ENCODE results near the gene WDFY1.
"Not testable (repeated sequence)": the region's sequence is repeated elsewhere in the genome, so short reads cannot be mapped to it uniquely, and the experiment has no call there.

Gene WDFY1

GRCh38 chr2:223884399-223884798, 60.7 kb downstream of the WDFY1 start:
- no peak overlapping the region for H3K4me3 ChIP-seq (ENCODE audit: low read depth, low read length)
- no peak for DNase-seq (ENCODE audit: low read depth)
- TF ChIP-seq, protein P1, sequence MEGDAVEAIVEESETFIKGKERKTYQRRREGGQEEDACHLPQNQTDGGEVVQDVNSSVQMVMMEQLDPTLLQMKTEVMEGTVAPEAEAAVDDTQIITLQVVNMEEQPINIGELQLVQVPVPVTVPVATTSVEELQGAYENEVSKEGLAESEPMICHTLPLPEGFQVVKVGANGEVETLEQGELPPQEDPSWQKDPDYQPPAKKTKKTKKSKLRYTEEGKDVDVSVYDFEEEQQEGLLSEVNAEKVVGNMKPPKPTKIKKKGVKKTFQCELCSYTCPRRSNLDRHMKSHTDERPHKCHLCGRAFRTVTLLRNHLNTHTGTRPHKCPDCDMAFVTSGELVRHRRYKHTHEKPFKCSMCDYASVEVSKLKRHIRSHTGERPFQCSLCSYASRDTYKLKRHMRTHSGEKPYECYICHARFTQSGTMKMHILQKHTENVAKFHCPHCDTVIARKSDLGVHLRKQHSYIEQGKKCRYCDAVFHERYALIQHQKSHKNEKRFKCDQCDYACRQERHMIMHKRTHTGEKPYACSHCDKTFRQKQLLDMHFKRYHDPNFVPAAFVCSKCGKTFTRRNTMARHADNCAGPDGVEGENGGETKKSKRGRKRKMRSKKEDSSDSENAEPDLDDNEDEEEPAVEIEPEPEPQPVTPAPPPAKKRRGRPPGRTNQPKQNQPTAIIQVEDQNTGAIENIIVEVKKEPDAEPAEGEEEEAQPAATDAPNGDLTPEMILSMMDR (conservative IDR thresholded peaks at IDR 0.05; ENCODE audit: low read depth, low read length): no peak

DNA sequence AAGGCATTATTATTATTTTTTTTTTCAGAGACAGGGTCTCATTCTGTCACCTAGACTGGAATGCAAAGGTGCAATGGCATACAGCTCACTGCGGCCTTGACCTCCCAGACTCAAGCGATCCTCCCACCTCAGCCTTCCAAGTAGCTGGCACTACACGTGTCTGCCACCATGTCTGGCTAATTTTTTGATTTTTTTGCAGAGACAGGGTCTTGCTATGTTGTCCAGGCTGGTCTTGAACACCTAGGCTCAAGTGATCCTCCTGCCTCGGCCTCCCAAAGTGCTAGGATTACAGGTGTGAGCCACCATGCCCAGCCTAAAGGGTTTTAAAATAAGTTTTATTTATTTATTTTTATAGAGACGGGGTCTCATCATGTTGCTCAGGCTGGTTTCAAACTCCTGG, 62.4 kb downstream of the WDFY1 start:
- no peak for DNase-seq (ENCODE audit: low read depth)
- no peak overlapping the region for H3K4me3 ChIP-seq (ENCODE audit: low read depth, low read length)
- TF ChIP-seq, protein P1 (conservative IDR thresholded peaks at IDR 0.05; ENCODE audit: low read depth, low read length): no peak

GRCh38 chr2:223880796-223881195, 64.3 kb downstream of the WDFY1 start:
- H3K4me3 ChIP-seq (ENCODE audit: low read depth, low read length): no peak overlapping the region
- TF ChIP-seq, protein P1 (conservative IDR thresholded peaks at IDR 0.05; ENCODE audit: low read depth, low read length): no peak

GRCh38 chr2:223877721-223878410, 67.3 kb downstream of the WDFY1 start:
- TF ChIP-seq, protein P1 (conservative IDR thresholded peaks at IDR 0.05; ENCODE audit: low read depth, low read length): no peak
- no peak for DNase-seq (ENCODE audit: low read depth)
- no peak overlapping the region for H3K4me3 ChIP-seq (ENCODE audit: low read depth, low read length)

More at GRCh38 chr2:223880796-223881195, 64.3 kb downstream of the WDFY1 start:
- DNase-seq (ENCODE audit: low read depth): no peak

DNA sequence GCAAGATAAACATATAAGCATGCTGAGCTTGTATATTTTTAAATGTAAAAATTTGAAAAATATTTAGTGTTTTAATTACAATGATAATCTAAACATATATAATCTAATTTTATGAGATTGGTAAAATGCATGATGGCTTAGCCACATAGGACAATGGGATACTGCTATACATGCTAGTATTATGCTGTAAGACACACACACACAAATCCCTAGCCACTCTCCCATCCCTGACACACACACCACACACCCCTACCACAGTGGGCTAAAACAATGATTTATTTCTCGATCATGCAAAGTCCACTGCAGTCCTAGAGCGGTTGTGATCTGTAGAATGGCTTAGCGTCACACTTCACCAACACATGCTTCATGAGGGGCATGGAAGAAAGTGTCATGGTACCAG, 71.5 kb downstream of the WDFY1 start:
- no peak for DNase-seq (ENCODE audit: low read depth)
- no peak overlapping the region for H3K4me3 ChIP-seq (ENCODE audit: low read depth, low read length)
- TF ChIP-seq, protein P1 (conservative IDR thresholded peaks at IDR 0.05; ENCODE audit: low read depth, low read length): no peak

- H3K4me3 ChIP-seq (ENCODE audit: low read depth, low read length); DNase-seq (ENCODE audit: low read depth): not testable (repeated sequence)
These were observed 72.4 kb downstream of the WDFY1 start for GRCh38 chr2:223872772-223873171.

DNA sequence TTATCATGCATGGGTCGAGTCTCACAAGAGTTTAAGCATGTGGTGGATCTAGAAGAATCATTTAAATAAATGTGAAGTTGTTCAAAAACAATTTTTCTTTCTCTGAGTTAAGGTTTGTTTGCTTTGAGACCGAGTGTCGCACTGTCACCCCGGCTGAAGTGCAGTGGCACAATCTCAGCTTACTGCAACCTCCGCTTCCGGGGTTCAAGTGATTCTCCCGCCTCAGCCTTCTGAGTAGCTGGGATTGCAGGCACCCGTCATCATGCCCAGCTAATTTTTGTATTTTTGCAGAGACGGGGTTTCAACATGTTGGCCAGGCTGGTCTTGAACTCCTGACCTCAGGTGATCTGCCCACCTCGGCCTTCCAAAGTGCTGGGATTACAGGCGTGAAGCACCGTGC, 73.5 kb downstream of the WDFY1 start:
- H3K4me3 ChIP-seq (ENCODE audit: low read depth, low read length): not testable (repeated sequence)

DNA sequence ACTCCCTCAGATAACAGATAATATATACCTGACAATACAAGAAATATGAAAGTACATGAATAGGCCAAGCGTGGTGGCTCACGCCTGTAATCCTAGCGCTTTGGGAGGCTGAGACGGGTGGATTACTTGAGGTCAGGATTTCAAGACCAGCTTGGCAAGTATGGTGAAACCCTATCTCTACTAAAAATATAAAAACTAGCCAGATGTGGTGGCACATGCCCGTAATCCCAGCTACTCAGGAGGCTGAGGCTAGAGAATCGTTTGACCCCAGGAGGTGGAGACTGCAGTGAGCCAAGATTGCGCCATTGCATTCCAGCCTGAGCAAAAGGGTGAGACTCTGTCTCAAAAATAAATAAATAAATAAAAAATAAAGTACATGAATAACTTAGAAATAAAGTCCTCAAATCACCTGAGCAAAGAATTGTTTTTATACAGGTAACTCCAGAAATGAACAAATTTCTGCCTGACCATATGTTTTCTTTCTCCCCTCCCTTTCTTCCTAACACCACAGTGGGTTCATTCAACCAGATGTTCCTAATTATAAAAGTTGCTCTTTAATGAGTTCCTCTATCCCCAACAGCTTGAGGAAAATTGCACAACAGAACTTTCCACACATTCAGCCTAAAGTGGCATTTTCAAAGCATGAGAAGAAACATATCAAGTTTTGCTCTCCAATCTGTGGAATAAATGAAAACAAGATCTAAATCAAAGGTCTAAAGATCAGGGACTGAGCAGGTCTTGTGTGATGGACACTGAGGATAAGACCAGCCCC, 74.1 kb downstream of the WDFY1 start:
- TF ChIP-seq, protein P1 (conservative IDR thresholded peaks at IDR 0.05; ENCODE audit: low read depth, low read length): no peak
- DNase-seq (ENCODE audit: low read depth): no peak
- no peak overlapping the region for H3K4me3 ChIP-seq (ENCODE audit: low read depth, low read length)

More for the DNA sequence above, 73.5 kb downstream of the WDFY1 start:
- not testable (repeated sequence) for DNase-seq (ENCODE audit: low read depth)
